HepG2 (cell line): ENCODE measurements around the gene ZCCHC8. TPM values are rescaled to one million over a fixed set of nuclear protein-coding genes. Genes with fewer than 3 reads are reported as not detected.
A peak's percentile ranks its signal among the peaks of the same experiment; 100 is the strongest.

Source experiments
- DMAP1 ChIP-seq: IDR thresholded peaks from 2 replicates; pipeline ENCODE4 v1.6.1; 2016
- FIP1L1 ChIP-seq: fragments of 200-400 bp; formaldehyde crosslinking; IDR thresholded peaks from 2 replicates; pipeline ENCODE4 v1.6.1; 2018; ENCODE audit warnings: low read depth, mild to moderate bottlenecking, low read length, moderate library complexity, borderline replicate concordance; ENCODE audit not compliant: insufficient read depth
- FOSL1 ChIP-seq: sonication (generic); formaldehyde crosslinking; IDR thresholded peaks from 2 replicates; pipeline ENCODE4 v1.9.0; 2021; ENCODE audit warnings: missing genetic modification reagents, borderline replicate concordance
- GRHL1 ChIP-seq: sonication (generic); formaldehyde crosslinking; conservative IDR thresholded peaks from 2 replicates; pipeline ENCODE4 v1.8.0; 2022; ENCODE audit warnings: missing genetic modification reagents
- HIVEP1 ChIP-seq: sonication (generic); formaldehyde crosslinking; IDR thresholded peaks from 2 replicates; pipeline ENCODE4 v1.4.0; 2020; ENCODE audit warnings: mild to moderate bottlenecking, missing genetic modification reagents
- IRF9 ChIP-seq: sonication (generic); formaldehyde crosslinking; IDR thresholded peaks from 2 replicates; pipeline ENCODE4 v1.8.0; 2022; ENCODE audit warnings: missing genetic modification reagents, mild to moderate bottlenecking, borderline replicate concordance
- MAX ChIP-seq: IDR thresholded peaks from 2 replicates; pipeline ENCODE4 v1.6.1; 2012; ENCODE audit warnings: inconsistent platforms
- MZF1 ChIP-seq: sonication (generic); formaldehyde crosslinking; IDR thresholded peaks from 2 replicates; pipeline ENCODE4 v1.8.1; 2023; ENCODE audit warnings: mild to moderate bottlenecking, missing genetic modification reagents, borderline replicate concordance
- NFE2L1 ChIP-seq: sonication (generic); formaldehyde crosslinking; IDR thresholded peaks from 2 replicates; pipeline ENCODE4 v1.4.0; 2020; ENCODE audit warnings: missing genetic modification reagents, mild to moderate bottlenecking, borderline replicate concordance
- NFKB2 ChIP-seq: sonication (generic); formaldehyde crosslinking; IDR thresholded peaks from 2 replicates; pipeline ENCODE4 v1.4.0; 2020; ENCODE audit warnings: missing genetic modification reagents, borderline replicate concordance
- NR2F6 ChIP-seq, 2 experiments: IDR thresholded peaks; 2 replicates each; pipeline ENCODE4 v1.6.1; 2016; ENCODE audit warnings: antibody characterized with exemption in 1 of 2, mild to moderate bottlenecking in 1 of 2
- REXO4 ChIP-seq: sonication (generic); formaldehyde crosslinking; IDR thresholded peaks from 2 replicates; pipeline ENCODE4 v1.8.0; 2022; ENCODE audit warnings: missing genetic modification reagents, mild to moderate bottlenecking, borderline replicate concordance
- SMARCC2 ChIP-seq: fragments of 450-650 bp; IDR thresholded peaks from 2 replicates; pipeline ENCODE4 v1.6.1; 2017; ENCODE audit warnings: antibody characterized with exemption, mild to moderate bottlenecking
- SMC3 ChIP-seq: IDR thresholded peaks from 2 replicates; pipeline ENCODE4 v1.6.1; 2011; ENCODE audit warnings: low read length, improper control_type of control experiment
- SOX5 ChIP-seq: IDR thresholded peaks from 2 replicates; pipeline ENCODE4 v1.6.1; 2016; ENCODE audit warnings: borderline replicate concordance
- SRSF4 ChIP-seq: fragments of 200-400 bp; formaldehyde crosslinking; IDR thresholded peaks from one replicate; pipeline ENCODE4 v1.6.1; 2018; ENCODE audit warnings: mild to moderate bottlenecking, low read depth, low read length, moderate library complexity; ENCODE audit not compliant: poor library complexity, severe bottlenecking
- THAP11 ChIP-seq: IDR thresholded peaks from 2 replicates; pipeline ENCODE4 v1.6.1; 2016; ENCODE audit warnings: missing biosample characterization, missing genetic modification reagents
- ZBTB46 ChIP-seq: sonication (generic); formaldehyde crosslinking; IDR thresholded peaks from 2 replicates; pipeline ENCODE4 v1.4.0; 2020; ENCODE audit warnings: mild to moderate bottlenecking, missing genetic modification reagents, borderline replicate concordance
- ZFP91 ChIP-seq: sonication (generic); formaldehyde crosslinking; IDR thresholded peaks from 2 replicates; pipeline ENCODE4 v1.9.0; 2022; ENCODE audit warnings: missing genetic modification reagents, mild to moderate bottlenecking, borderline replicate concordance
- ZMYM3 ChIP-seq: sonication (generic); formaldehyde crosslinking; IDR thresholded peaks from 2 replicates; pipeline ENCODE4 v1.5.1; 2020; ENCODE audit warnings: mild to moderate bottlenecking, missing genetic modification reagents
- ZNF224 ChIP-seq: sonication (generic); formaldehyde crosslinking; IDR thresholded peaks from 2 replicates; pipeline ENCODE4 v1.5.0; 2020; ENCODE audit warnings: mild to moderate bottlenecking, missing genetic modification reagents
- ZNF282 ChIP-seq: fragments of 450-650 bp; IDR thresholded peaks from 2 replicates; pipeline ENCODE4 v1.6.1; 2018; ENCODE audit not compliant: partially characterized antibody
- ZNF572 ChIP-seq: sonication (generic); formaldehyde crosslinking; IDR thresholded peaks from 2 replicates; pipeline ENCODE4 v1.5.1; 2020; ENCODE audit warnings: mild to moderate bottlenecking, missing genetic modification reagents
- ZNF777 ChIP-seq: sonication (generic); formaldehyde crosslinking; IDR thresholded peaks from 2 replicates; pipeline ENCODE4 v1.4.0; 2020; ENCODE audit warnings: missing genetic modification reagents
- polyA plus RNA-seq, 8 experiments: library from polyadenylated mRNA; depleted of rRNA in 3 of 8; stranded (reverse) in 7 of 8; unstranded in 1 of 8; fragments of >200 nt; fragmentation: Illumina TruSeq in 4 of 8; extraction: Trizol in 4 of 8; gene quantifications; 2 replicates each; pipeline versions ENCODE4 v1.2.1 to v1.2.3, GENCODE V29; 2011 to 2016; ENCODE audit warnings: low read depth in 4 of 8, missing spikeins in 1 of 8, mixed read lengths in 1 of 8; ENCODE audit not compliant: insufficient read depth in 1 of 8
- total RNA-seq, 5 experiments: library from RNA; depleted of rRNA; stranded (reverse); fragments of >200 nt; fragmentation: Illumina TruSeq; extraction: Trizol; gene quantifications; 2 replicates each; pipeline ENCODE4 v1.2.3, GENCODE V29; 2016; ENCODE audit warnings: low read depth in 1 of 5

The ZCCHC8 gene
- total and polyA plus RNA-seq, 2 of the 13 experiments (the other 11 are each of a cell fraction or from before 2014, with no cell fraction given) = 18.6 to 20.9 TPM

GRCh38 chr12:122526683-122527477, 26.1 kb upstream of the ZCCHC8 start, which contains the start of the genes KNTC1 and RSRC2 (continued):
- TF ChIP-seq SMARCC2 = no peak
- peak; percentile 97 for TF ChIP-seq DMAP1 (CRISPR knock-in tag)
- TF ChIP-seq SMC3 = no peak
- TF ChIP-seq ZFP91 (CRISPR knock-in tag) = peak; percentile 60; the same call in 1 of the 2 replicates
- no peak for TF ChIP-seq ZBTB46 (CRISPR knock-in tag)
- TF ChIP-seq IRF9 = no peak
- no peak for TF ChIP-seq NR2F6 (IDR thresholded peaks at IDR 0.05)
- no peak for TF ChIP-seq NR2F6 (CRISPR knock-in tag; IDR thresholded peaks at IDR 0.05)
- no peak for TF ChIP-seq REXO4 (CRISPR knock-in tag)
- no peak for TF ChIP-seq SRSF4
- 0 out of 2 replicates have a peak, but pooled peaks have one; percentile 12 for TF ChIP-seq SOX5 (CRISPR knock-in tag)
- peak; percentile 93 for TF ChIP-seq THAP11 (CRISPR knock-in tag)
- TF ChIP-seq NFKB2 (CRISPR knock-in tag) = peak; percentile 74; the same call in 1 of the 2 replicates
- no peak for TF ChIP-seq MZF1 (CRISPR knock-in tag)
- TF ChIP-seq ZNF572 (CRISPR knock-in tag) = no peak
- no peak for TF ChIP-seq NFE2L1 (CRISPR knock-in tag)
- peak; percentile 46; the same call in 1 of the 2 replicates for TF ChIP-seq HIVEP1
- TF ChIP-seq FIP1L1 = no peak
- no peak for TF ChIP-seq ZNF282
- TF ChIP-seq ZNF777 (CRISPR knock-in tag) = no peak
- TF ChIP-seq MAX = peak; percentile 90
- TF ChIP-seq GRHL1 (CRISPR knock-in tag) = no peak
- TF ChIP-seq ZNF224 (CRISPR knock-in tag) = no peak
- TF ChIP-seq ZMYM3 = no peak
- TF ChIP-seq FOSL1 (CRISPR knock-in tag) = no peak
